SH-SY5Y (cell line): Measurements from ENCODE around the gene CARD19.

Source experiments
- GATA2 ChIP-seq: IDR thresholded peaks from 2 replicates; pipeline ENCODE4 v1.6.1; 2011; ENCODE audit warnings: mild to moderate bottlenecking, low read depth, low read length
- GATA3 ChIP-seq: IDR thresholded peaks from 2 replicates; pipeline ENCODE4 v1.6.1; 2011; ENCODE audit warnings: low read depth, mild to moderate bottlenecking, low read length, moderate library complexity

Gene CARD19

GRCh38 chr9:93098236-93098946 is 2.4 kb downstream of the CARD19 start:
- TF ChIP-seq GATA3 (no peak), GATA2 (no peak)

DNA sequence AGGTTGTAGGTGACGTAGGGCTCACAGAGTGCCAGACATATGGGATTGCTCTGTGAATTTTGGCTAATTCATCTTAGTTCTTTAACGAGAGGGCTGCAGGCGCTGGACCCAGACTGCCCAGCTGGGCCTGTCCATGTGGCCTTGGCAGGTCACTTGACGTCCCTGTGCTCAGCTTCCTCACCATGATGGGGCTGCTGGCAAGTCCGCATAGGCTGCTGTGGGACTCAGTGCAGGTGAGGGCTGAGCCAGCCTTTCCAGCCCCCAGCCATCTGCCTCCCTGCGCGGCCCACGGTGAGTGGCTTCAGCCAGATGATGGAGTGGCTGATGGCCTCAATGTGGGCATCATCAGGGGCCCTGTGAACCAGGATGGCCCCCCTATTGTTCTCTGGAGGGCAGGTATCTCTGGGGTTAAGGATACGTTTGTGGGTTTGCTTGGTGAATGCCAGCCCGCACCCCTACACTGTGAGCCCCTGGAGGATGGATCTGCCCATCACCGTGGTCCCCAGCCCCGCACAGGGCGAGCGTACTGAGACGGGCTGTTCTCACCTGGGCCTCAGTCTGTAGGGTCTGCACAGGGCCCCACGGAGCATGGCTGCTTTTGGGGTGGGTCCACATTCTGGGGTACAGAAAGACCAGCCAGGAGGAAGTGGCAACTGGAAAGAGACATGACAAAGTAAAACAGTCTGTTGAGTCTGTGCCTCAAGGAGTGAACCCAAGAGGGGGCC is 3.7 kb downstream of the CARD19 start:
- TF ChIP-seq GATA2 (no peak), GATA3 (no peak)

DNA sequence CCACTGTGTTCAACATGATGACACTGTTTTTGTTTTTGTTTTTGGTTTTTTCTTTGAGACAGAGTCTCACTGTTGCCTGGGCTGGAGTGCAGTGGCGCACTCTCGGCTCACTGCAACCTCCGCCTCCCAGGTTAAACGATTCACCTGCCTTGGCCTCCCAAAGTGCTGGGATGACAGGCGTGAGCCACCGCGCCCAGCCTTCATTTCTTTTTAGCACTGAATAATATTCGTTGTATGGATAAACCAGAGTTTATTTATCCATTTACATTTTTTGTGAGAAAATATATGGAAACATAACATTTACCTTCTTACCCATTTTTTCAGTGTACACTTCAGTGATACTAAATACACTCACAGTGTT is 4.2 kb downstream of the CARD19 start:
- TF ChIP-seq GATA2: no peak

DNA sequence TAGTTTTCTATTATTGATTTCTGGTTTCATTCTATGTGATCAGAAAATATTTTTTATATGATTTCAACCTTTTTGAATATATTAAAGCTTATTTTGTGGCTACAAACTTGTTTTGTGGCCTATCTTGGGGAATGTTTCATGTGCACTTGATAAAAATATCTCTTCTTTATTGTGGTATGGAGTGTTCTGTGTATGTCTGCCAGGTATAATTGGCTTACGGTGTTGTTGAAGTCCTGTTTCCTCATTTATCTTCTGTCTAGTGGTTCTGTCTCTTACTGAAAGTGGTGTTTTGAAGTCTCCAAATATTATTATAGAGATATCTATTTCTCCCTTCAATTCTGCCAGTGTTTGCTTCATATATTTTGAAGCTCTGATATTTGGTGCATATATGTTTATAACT is 9.6 kb downstream of the CARD19 start:
- TF ChIP-seq GATA3 (no peak), GATA2 (no peak)

DNA sequence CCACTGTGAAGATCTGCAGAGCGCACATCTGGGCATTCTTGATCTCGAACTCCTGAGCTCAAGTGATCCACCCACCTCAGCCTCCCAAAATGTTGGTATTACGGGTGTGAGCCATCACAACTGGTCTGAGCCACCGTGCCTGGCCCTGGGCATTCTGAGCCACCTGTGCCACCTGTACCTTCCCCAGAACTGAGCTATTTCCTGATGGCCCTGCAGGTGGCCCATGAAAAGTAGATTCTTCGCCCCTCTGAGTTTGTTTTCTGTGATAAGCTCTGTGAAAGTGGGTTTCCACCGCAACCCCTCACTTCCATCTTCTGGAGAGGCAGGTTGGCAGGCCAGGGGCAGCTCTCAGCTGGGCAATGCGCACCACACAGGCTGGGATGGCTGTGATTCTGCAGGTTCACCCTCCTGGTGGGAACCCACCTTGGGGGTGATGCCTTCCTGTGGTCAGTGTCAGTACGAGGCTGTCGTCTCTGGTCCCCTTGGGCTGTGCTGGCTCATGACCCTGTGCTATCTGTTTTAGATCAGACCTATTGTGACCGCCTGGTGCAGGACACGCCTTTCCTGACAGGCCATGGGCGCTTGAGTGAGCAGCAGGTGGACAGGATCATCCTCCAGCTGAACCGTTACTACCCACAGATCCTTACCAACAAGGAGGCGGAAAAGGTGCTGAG is 11.3 kb downstream of the CARD19 start:
- TF ChIP-seq GATA3 (no peak), GATA2 (no peak)

GRCh38 chr9:93107825-93108161 is 11.8 kb downstream of the CARD19 start:
- TF ChIP-seq GATA2: no peak
- no peak for TF ChIP-seq GATA3

- TF ChIP-seq GATA3 (no peak), GATA2 (no peak)
These were observed 12.4 kb downstream of the CARD19 start for GRCh38 chr9:93108291-93109041.

- no peak for TF ChIP-seq GATA3
These were observed 14.4 kb downstream of the CARD19 start for GRCh38 chr9:93110311-93110855.

GRCh38 chr9:93111001-93111370 is 15.0 kb downstream of the CARD19 start:
- TF ChIP-seq GATA2: no peak
- TF ChIP-seq GATA3: no peak

DNA sequence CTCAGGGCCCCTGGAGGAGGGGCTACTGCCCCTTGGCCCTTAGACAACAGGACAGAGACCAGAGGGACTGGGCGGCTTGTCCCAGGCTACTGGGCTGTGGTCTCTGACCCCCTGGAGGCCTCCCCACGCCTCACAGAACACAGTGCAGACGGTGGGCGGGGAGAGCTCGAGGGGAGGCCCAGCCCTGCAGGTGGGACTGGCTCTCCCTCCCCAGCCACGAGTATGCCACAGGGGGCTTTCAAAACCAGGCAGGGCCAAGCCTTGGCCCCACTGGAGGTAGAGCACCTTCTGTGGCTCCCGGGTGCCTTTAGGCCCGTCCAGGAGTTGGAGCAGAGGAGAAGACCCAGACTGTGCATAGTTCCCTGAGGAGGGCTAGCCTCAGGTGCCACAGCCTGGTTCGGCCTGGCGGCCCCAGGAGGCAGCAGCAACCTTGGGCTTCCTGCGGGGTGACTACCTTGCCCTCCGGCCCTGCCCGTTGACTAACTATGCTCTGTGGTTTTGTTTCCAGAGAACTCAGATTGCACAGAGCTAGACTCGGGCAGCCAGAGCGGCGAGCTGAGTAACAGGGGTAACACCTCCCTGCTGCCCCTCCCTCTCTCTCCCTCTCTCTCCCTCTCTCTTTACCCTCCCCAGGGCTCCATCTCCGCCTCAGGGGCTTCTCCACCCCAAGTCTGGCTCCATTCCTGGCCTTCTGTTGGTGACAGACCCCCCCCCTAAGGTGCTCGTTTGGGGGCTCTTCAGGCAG is 15.5 kb downstream of the CARD19 start:
- TF ChIP-seq GATA3 (no peak), GATA2 (no peak)

DNA sequence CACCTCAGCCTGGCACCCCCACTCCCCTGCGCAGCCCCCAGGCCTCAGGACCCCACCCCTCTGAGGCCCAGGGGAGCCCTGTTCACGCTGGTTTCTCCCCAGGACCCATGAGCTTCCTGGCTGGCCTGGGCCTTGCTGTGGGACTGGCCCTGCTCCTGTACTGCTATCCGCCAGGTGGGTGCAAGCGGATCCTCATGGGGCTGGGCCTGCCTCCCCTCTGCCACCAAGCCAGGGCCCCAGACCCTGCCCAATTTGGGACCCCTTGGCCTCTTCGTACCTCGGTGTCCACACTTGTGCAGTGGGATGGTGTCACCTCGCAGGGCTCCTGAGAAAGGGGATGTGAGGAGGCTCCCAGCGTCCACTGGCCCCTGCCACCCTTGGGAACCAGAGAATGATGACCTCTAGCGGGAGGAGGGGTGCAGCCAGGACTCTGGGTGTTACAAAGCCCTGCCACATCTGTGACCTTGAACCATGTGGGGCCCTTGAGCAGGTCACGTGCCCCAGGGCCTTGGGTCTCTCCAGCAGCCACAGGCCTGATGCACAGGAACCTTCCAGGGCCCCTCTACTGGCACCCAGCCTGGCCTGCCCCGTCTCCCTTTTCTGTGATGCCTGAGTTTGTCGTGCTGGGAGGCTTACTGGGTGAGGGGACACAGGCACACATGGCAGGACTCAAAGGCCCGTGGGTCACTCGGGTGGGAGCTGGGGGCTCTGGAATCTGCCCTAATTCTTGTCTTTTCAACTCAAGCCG is 16.3 kb downstream of the CARD19 start:
- no peak for TF ChIP-seq GATA2
- no peak for TF ChIP-seq GATA3

GRCh38 chr9:93112864-93113389 is 16.9 kb downstream of the CARD19 start:
- no peak for TF ChIP-seq GATA2
- no peak for TF ChIP-seq GATA3

DNA sequence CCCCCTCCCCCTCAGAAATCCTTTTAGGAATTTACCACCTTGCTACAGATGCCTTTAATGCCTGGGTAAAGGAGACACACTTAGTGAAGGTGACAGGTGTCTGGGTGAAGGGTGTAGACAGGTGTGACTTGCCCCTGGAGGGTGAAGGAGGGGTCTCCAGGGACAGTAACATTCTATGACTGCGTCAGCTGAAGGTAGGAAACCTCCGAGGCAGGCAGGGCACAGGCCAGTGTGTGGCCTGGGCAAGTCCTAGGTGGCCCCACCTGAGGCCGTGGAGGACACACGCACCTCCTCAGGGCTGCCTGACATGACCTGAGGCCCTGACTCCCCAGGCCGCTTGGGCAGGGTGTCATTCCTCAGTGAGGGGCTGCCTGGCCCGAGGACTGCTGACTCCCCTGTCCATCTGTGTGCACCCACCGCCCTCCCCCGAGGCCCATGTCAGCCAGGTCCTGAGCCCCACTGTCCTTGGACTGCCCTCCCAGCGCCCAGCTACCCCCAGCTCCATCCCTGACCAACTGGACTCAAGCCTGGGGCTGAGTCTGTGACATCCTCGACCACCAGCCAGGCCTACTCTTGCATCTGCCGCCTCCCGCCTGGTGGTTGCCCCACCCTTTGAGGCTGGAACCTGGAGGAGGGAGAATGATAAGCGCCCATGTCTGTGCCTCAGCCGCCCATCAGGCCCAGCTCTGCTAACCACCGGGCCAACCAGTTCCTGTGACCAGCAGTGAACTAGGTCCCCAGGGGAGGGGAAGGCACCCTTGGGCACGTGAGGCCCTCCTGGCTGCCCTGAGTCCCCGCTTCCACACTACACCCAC is 18.4 kb downstream of the CARD19 start:
- TF ChIP-seq GATA3 (no peak), GATA2 (no peak)
